ENCODE data around the gene MAP1B.
A peak's percentile ranks its signal among the peaks of the same experiment; 100 is the strongest.

Gene MAP1B

GRCh38 chr5:72107131-72107900 is at the start of gene MAP1B:
TSS of gene MAP1B (plus strand) at chr5:72107475. CDS start at chr5:72107532, 57 bp downstream.
- H3K27ac Mint-ChIP-seq = peak within 1 kb of the TSS; percentile 61
- peak within 1 kb of the TSS; percentile 95 for H3K4me3 Mint-ChIP-seq
- TF ChIP-seq, protein P1, sequence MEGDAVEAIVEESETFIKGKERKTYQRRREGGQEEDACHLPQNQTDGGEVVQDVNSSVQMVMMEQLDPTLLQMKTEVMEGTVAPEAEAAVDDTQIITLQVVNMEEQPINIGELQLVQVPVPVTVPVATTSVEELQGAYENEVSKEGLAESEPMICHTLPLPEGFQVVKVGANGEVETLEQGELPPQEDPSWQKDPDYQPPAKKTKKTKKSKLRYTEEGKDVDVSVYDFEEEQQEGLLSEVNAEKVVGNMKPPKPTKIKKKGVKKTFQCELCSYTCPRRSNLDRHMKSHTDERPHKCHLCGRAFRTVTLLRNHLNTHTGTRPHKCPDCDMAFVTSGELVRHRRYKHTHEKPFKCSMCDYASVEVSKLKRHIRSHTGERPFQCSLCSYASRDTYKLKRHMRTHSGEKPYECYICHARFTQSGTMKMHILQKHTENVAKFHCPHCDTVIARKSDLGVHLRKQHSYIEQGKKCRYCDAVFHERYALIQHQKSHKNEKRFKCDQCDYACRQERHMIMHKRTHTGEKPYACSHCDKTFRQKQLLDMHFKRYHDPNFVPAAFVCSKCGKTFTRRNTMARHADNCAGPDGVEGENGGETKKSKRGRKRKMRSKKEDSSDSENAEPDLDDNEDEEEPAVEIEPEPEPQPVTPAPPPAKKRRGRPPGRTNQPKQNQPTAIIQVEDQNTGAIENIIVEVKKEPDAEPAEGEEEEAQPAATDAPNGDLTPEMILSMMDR (IDR thresholded peaks at IDR 0.05) = no peak
- H3K36me3 Mint-ChIP-seq (ENCODE audit: low read depth) = no peaks in the 10 kb centered on the region
- no peaks in the 10 kb centered on the region for H3K27me3 Mint-ChIP-seq (ENCODE audit: low read depth, poor library complexity)
- peaks cover 5% of the 10 kb centered on the region for H3K9me3 Mint-ChIP-seq
- DNase-seq = peak; percentile 84
- peaks cover 43% of the 10 kb centered on the region for H3K4me1 Mint-ChIP-seq

GRCh38 chr5:72057816-72058215 is 49.5 kb upstream of the MAP1B start:
- Mint-ChIP-seq H3K9me3 (peaks cover 12% of the 10 kb centered on the region), H3K4me1 (no peaks in the 10 kb centered on the region), H3K27ac (no peak overlapping the region), H3K27me3 (ENCODE audit: low read depth, poor library complexity) (peaks cover 31% of the 10 kb centered on the region), H3K36me3 (ENCODE audit: low read depth) (no peaks in the 10 kb centered on the region), H3K4me3 (no peak overlapping the region)
- TF ChIP-seq, protein P1 (IDR thresholded peaks at IDR 0.05) = no peak
- no peak for DNase-seq

DNA sequence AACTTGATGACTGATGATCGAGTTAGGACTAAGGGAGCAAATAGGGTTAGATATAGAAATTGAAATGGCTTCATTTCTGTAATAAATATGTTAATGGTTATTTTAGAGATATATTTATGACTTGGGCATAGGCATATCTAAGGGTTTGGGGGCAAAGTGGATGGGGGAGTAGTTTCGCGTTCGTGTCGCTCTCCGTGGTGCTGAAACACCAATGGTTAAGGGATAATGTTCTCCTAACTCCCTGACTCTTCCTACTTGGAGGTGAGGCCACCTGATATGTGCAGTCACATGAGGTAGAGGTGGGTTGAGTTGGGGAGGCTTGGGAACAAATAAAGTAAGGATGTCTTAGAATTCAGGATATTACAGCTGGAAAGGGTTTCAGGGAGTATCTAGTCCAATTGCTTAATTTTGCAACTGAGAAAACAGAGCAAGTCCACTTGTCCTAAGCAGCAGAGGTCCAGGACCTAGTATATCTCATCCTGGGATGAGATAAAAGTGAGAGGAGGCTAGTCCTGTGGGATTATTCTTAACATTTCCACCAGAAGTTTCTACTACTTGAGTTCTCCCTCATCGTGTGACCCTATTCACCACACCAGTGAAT is 44.0 kb upstream of the MAP1B start:
- H3K27ac Mint-ChIP-seq = no peak overlapping the region
- DNase-seq = peak; percentile 85
- TF ChIP-seq, protein P1 (IDR thresholded peaks at IDR 0.05) = no peak

DNA sequence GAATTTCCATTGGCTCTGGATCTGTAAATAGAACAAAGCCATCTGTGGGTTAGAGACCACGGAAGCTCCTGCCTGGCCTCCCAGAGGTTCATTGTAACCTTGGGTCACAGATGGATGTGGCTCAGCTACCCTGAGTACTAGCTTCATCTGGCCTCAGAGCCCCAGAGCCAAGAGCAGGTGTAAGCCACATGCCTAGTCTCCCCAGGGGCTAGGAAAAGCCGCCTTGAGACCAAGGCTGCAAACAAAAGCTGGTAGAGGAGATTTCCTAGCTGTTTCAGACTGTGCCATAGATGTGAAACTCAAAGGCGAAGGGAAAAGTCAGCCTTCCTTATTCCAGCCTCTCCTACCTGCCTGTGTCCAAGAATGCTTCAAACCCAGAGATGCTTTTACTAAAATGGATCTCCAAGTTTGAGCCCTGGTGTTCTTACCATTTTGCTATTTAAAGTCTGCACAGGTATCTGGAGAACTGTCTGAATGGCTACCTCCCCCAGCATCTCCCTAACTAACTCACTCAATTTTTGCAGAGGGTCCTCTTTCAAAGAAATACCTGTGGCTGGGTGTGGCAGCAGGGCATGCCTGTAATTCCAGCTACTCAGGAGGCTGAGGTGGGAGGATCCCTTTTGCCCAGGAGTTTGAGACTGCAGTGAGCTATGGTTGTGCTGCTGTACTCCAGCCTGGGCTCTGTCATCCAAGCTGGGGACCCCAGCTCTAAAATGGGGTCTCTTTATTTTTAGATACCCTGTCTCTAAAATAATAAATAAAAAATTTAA is 42.3 kb upstream of the MAP1B start:
- Mint-ChIP-seq H3K4me1 (peaks cover 34% of the 10 kb centered on the region), H3K27me3 (ENCODE audit: low read depth, poor library complexity) (no peaks in the 10 kb centered on the region), H3K36me3 (ENCODE audit: low read depth) (no peaks in the 10 kb centered on the region), H3K27ac (no peak overlapping the region), H3K4me3 (no peak overlapping the region), H3K9me3 (no peaks in the 10 kb centered on the region)
- DNase-seq = no peak
- TF ChIP-seq, protein P1 (IDR thresholded peaks at IDR 0.05) = no peak

More for the DNA sequence above, 44.0 kb upstream of the MAP1B start:
- Mint-ChIP-seq H3K27me3 (ENCODE audit: low read depth, poor library complexity) (peaks cover 5% of the 10 kb centered on the region), H3K9me3 (no peaks in the 10 kb centered on the region), H3K36me3 (ENCODE audit: low read depth) (no peaks in the 10 kb centered on the region), H3K4me1 (peaks cover 31% of the 10 kb centered on the region), H3K4me3 (no peak overlapping the region)

DNA sequence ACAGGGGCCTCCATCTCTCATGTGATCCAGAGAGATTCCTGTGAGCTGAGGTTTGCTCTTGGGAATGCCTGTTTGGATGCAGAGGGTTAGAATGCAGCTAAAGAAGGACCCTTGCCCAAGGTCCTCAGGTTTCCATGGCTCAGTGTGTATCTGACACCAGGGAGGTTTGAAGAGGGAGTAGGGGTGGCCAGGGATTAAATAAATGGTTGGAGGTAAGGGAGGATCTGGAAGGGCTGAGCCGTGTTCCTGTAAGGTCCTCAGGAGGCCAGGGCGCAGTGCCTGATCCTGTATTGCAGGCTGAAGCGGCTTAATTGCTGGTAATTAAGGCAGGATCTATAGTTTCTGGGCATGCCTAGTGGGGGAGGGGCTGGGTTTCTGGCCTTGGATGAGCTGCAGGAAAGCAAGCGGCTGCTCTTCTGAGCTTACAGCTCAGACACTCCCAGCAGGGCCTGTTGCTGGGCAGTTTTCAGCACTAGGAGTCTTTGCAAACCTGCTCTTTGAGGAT is 41.5 kb upstream of the MAP1B start:
- peaks cover 41% of the 10 kb centered on the region for H3K4me1 Mint-ChIP-seq
- peak overlapping the region; percentile 76 for H3K27ac Mint-ChIP-seq
- H3K4me3 Mint-ChIP-seq = peak overlapping the region; percentile 51
- H3K36me3 Mint-ChIP-seq (ENCODE audit: low read depth) = no peaks in the 10 kb centered on the region
- DNase-seq = peak; percentile 67
- TF ChIP-seq, protein P1 (IDR thresholded peaks at IDR 0.05) = no peak
- no peaks in the 10 kb centered on the region for H3K27me3 Mint-ChIP-seq (ENCODE audit: low read depth, poor library complexity)
- H3K9me3 Mint-ChIP-seq = no peaks in the 10 kb centered on the region
